Muscle of back (tissue), 11 donors: ENCODE results near the gene MRPL12. TPM values are rescaled to one million over a fixed set of nuclear protein-coding genes. Genes with fewer than 3 reads are reported as not detected.

Source experiments
- DNase-seq, 3 donors: peaks; one replicate each; pipeline versions ENCODE4 v3.0.0 to v3.0.0-alpha.2; 2013
- polyA plus RNA-seq, 10 donors: library from polyadenylated mRNA; unstranded; fragments of 120-200 nt; gene quantifications; one replicate each; pipeline ENCODE4 v1.2.1, GENCODE V29; 2013; ENCODE audit not compliant: insufficient read length in 10 of 10

The MRPL12 gene
- polyA plus RNA-seq, 10 donors: 44.5 to 62.6 (median 51.9) TPM

GRCh38 chr17:81714412-81715106, 11.4 kb downstream of the MRPL12 start:
- DNase-seq: no peak

GRCh38 chr17:81715107-81715871, 12.1 kb downstream of the MRPL12 start:
- no peak for DNase-seq

DNA sequence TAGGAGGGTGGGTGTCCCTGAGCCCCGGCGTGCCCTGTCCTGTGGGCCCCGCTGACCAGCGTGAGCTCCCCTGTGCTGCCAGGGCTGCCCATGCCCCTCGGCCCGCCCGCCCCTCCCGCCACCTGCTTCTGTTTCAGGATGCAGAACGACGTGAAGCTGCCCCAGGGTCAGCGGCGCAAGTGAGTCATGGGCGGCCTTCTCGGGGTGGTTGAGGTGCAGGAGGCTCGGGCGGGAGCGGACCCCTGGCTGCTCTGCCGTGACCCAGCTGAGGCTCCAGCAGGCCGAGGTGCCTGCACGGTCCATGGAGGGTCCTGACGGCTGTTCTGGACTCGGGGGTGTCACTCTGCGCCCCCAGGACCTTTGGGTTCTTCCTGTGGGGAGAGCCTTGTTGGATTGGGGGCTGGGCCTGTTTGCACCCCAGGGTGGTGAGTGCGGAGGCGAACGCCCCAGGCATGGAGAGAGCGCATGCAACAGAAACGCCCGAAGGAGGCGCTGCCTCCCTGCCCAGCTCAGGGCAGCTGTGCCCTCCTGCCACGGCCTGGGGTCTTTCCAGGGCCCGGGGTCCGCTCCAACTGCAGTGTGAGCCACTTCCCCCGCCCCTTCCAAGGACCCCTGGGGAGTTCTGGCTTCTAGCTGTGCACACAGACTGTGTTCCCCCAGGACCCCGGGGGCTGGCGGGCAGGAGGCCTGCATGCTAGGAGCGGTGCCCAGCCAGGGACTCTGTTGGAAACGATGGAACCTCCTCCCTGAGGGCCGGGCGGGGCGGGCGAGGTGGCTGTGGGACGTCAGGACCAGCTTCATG, 12.9 kb downstream of the MRPL12 start:
- no peak for DNase-seq

- DNase-seq: no peak
These were observed 13.5 kb downstream of the MRPL12 start for GRCh38 chr17:81716674-81716996.

GRCh38 chr17:81717049-81717765, 14.0 kb downstream of the MRPL12 start:
- no peak for DNase-seq

GRCh38 chr17:81717766-81718089, 14.6 kb downstream of the MRPL12 start:
- DNase-seq: no peak

DNA sequence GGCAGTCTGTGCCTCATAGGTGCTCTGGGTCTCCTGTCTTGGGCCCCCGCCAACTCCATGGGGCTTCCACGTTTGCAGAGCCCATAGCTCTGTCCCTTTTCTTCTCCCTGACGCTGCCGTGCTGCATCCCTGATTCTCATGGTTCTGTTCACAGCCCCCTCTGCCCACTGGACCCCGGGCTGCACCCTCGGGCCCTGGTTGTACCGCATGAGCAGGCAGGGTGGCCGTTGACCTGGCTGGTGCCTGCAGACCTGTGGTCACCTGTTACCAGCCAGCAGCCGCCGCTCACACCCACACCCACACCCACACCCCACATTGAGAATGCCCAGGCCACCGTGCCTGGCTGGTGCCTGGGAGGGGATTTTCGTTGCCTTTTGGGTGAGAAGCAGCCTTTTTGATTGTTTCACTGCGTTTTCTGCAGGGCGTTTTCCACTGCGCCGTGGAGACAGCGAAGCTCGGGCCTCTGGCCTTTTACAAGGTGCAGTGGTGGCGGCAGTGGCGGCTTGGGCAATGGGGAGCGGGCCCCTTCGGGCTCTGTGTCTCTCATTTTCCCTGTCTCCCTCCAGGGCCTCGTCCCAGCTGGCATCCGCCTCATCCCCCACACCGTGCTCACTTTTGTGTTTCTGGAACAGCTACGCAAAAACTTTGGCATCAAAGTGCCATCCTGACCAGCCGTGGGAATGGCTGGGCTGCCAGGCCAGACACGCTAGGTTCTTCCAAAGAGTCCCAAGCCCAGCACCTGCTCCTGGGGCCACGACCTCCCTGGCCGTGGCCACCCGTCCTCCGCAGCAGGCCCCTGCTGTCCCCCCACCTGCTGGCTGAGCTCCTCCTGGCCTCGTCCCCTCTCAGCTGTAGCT, 16.5 kb downstream of the MRPL12 start:
- DNase-seq: no peak

- no peak for DNase-seq
These were observed 17.3 kb downstream of the MRPL12 start for GRCh38 chr17:81720267-81721071.

DNA sequence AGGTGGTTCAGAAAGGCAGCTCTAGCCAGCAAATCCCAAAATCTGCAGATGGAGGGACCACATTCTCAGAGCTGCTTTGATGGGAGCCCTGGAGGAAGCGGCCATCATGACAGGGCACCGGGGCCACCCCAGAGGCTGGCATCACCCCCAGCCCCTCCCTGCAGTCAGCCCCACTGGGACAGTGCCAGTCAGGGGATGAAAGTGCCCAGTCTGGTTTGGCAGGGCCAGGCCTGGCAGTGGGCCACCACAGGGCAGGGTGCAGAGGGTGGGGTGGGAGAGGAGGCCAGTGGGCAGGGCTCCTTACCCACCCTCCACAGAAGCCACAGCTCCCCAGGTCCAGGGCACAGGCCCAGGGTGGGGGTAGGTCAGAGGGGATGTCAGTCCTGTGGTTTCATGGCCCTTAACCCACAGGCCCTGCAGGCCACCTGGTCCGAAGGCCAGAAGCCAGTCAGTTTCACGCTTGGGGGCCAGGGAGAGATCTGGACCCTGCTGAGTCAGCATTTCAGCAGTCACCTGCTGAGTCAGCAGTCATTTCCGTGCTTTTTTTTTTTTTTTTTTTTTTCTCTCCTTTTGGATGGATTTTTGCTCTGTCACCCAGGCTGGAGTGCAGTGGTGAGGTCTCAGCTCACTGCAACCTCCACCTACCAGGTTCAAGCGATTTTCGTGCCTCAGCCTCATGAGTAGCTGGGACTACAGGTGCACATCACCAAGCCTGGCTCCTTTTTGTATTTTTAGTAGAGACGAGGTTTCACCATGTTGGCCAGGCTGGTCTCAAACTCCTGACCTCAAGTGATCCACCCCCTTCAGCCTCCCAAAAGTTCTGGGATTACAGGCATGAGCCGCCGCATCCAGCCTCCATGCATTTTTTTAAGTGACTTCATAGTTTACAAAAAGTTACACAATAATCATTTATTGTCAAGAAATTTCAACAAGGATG, 19.3 kb downstream of the MRPL12 start:
- no peak for DNase-seq

DNA sequence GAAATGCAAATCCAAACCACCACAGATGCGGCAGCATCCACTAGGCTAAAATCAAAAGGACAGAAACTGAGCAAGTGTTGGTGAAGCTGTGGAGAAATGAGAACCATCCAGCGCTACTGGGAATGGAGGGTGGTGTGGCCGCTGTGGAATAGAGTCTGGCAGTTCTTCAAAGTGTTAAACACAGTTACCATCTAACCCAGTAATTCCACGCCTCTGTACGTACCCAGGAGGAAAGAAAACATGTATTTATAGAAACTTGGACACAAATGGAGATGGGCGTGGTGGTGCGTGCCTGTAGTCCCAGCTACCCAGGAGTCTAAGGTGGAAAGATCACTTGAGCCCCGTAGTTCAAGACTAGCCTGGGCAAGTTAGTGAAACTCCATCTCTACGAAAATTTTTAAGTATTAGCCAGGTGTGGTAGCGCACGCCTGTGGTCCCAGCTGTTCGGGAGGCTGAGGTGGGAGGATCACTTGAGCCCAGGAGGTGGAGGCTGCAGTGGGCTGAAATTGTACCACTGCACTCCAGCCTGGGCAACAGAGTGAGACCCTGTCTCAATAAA, 20.6 kb downstream of the MRPL12 start:
- DNase-seq: no peak

GRCh38 chr17:81725439-81725838, 22.3 kb downstream of the MRPL12 start:
- no peak for DNase-seq

DNA sequence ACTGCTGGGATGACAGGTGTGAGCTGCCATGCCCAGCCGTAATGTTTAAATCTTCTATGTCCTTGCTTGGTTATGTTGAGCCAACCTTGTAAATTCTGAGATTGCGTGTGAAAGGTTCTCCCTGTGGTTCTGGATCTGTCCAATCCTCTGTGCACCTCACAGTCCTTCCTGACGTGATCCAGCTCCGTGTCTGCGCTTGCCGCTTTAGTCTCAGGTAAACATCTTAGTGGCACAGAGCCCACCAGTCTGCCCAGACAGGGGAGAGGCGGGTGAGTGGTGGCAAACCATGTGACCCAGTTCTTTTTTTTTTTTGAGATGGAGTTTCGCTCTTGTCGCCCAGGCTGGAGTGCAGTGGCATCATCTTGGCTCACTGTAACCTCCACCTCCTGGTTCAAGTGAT, 22.8 kb downstream of the MRPL12 start:
- DNase-seq: no peak

DNA sequence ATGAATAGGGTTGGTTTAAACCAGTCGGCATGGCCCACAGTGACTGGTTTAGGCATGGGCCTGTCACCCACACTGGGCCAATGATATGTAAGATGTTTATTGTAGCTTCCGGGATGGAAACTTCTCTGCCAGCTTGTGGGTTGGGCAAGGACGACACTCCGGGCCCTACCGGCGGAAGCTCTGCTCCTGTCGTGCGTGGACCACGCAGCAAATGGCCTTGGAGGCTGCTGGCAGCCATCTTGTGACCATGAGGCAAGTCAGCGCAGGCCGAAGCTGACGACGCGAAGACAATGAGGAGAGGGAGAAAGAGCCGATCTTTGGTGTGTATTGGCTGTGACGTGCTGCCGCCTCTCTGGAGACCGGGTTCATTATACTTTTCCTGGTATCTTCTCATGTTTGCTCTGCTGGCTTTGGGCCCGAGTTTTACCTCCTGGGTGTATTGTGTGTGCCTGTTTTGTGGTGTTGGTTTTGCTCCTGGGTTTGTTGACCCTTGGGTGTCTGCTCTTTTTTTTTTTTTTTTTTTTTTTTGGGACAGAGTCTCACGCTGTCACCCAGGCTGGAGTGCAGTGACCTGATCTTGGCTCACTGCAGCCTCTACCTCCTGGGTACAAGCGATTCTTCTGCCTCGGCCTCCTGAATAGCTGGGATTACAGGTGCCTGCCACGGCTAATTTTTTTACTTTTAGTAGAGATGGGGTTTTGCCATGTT, 24.3 kb downstream of the MRPL12 start:
- DNase-seq: no peak

- peak; percentile 48 to 81 (median 68) for DNase-seq
These were observed 30.6 kb downstream of the MRPL12 start for GRCh38 chr17:81733507-81734404.

DNA sequence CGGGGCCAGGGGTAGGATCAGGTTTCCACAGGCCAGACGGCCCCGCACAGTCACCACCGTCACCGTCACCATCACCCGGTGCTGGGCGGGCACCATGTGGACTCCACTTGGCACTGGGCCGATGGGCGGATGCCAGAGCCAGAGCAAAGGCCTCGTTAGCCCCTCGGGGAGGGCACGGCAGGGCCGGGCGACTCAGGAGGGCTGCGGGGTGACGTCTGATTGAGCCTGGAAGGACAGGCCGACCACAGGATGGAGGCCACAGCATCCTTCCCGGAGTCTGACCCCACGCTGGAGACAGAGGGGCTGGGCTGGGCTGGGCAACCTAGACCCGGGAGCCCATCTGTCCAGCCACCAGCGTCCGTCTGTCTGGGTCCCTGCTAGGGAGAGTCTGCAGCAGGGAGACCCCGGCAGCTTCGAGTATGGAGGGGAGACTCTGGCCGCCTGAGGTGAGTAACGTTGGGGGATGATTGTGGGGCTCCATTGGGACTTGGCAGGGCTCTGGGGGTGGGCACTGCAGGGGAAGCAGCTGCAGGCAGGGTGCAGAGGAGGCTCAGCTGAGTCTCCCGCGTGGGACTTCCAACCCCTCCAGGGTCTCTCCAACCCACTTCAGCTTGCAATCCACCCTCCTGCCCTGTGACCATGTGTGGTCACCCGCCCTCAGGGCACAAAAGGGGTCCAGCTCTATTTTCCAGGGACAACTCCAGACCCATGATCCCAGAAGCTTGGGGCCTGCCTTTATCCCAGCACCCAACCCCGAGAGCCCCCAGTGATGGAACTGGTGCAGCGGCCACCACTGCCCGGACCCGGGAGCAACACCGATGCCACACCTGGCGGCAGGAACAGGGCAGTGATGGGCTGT, 31.5 kb downstream of the MRPL12 start:
- no peak for DNase-seq
